ENCODE data around the gene SERINC3.

The SERINC3 gene

GRCh38 chr20:44447827-44448419 lies 73.9 kb downstream of the SERINC3 start:
- no peaks in the 10 kb centered on the region for H3K9me3 ChIP-seq (ENCODE audit: control insufficient read depth, insufficient read depth, low read length)
- no peaks in the 10 kb centered on the region for H3K4me1 ChIP-seq (ENCODE audit: control insufficient read depth, insufficient read depth, low read length)

More at GRCh38 chr20:44447827-44448419, 73.9 kb downstream of the SERINC3 start:
- Histone ChIP-seq H3K27me3 (ENCODE audit: control insufficient read depth, insufficient read depth, low read length) (no peaks in the 10 kb centered on the region), H3K4me3 (ENCODE audit: low read depth, low read length) (no peak overlapping the region), H3K36me3 (ENCODE audit: control insufficient read depth, insufficient read depth, low read length) (no peaks in the 10 kb centered on the region), H3K9ac (ENCODE audit: low read depth, low read length) (no peak overlapping the region)

Data from iPS-15b (cell line).